Ovary (tissue), 3 donors: ENCODE results near the gene SPDYC.

Source experiments
- CTCF ChIP-seq, 3 donors: fragments of 450-650 bp in 2 of 3; fragments of 200-600 bp in 1 of 3; IDR thresholded peaks; one replicate each; pipeline versions ENCODE4 v1.5.1 to v1.8.0; 2016 to 2022; ENCODE audit warnings: antibody characterized with exemption in 3 of 3, mild to moderate bottlenecking in 1 of 3
- EP300 ChIP-seq: sonication (generic); formaldehyde crosslinking; IDR thresholded peaks from one replicate; pipeline ENCODE4 v1.6.1; 2017; ENCODE audit warnings: antibody characterized with exemption
- POLR2A ChIP-seq: fragments of 450-650 bp; IDR thresholded peaks from one replicate; pipeline ENCODE4 v1.6.1; 2017; ENCODE audit warnings: antibody characterized with exemption, mild to moderate bottlenecking, moderate library complexity
- donor health status: DM: no; HTN: no; CAD: no.

- TF ChIP-seq CTCF (IDR thresholded peaks at IDR 0.05) (no peak), POLR2A (no peak), EP300 (no peak)
Observed at GRCh38 chr11:65213322-65214211, 43.5 kb downstream of the SPDYC start.
